SW 1271 (cell line): ENCODE results near the gene CAPN13.
A peak's percentile ranks its signal among the peaks of the same experiment; 100 is the strongest.
"Not testable (repeated sequence)": the region's sequence is repeated elsewhere in the genome, so short reads cannot be mapped to it uniquely, and the experiment has no call there.

ENCODE experiments used
- DNase-seq, 2 experiments: peaks; one replicate each; lab custom pipeline; 2025; lab: John Stamatoyannopoulos, UW

CAPN13 gene

DNA sequence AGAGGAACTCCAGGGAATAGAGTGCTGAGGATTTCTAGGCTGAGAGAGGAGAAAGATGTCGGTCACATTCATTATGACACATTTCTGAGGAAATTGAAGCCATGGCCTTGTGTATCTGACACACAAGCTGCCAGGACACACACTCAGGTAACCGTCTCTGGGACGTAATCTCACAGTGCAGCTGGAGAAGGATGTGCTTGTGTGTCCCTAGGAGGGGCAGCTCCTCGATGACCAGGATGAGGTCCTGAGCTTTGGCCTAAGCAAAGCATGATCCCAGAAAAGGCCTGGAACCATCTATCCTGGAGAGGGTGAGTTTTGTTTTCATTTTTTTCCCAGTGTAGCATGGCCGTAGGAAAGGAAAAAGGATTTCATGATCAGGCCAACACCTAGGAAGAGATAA, 102.2 kb downstream of the CAPN13 start:
- no peak for DNase-seq

DNA sequence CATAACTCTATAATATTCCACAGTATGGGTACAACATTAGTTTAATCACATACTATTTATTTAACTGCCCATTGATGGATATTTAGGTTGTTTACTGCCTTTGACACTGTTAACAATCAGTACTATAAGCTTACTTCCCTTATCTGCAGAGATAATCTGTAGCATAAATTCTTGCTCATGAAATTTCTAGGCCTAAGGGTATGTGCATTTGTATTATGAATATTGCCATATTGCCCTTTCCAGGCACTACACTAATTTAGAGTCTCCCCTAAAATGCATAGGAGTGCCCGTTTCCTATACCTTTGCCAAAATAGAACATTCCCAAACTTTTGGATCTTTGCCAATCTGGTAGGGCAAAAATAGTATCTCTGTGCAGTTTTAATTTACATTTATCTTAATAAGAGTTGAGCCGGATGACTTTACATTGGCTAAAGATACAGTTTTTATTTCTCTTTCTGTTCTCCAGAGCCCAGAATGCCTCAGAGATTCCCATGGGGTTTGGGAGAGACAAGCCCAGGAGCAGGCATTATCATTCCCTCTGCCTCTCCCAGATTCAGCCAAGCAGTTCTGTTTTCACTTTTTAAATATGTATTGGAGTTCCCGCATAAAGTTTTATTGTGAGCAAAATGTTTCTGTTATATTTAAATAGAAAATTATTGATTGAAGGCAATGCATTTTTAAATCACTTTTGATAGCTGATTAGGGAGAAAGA, 102.8 kb downstream of the CAPN13 start:
- no peak for DNase-seq

DNA sequence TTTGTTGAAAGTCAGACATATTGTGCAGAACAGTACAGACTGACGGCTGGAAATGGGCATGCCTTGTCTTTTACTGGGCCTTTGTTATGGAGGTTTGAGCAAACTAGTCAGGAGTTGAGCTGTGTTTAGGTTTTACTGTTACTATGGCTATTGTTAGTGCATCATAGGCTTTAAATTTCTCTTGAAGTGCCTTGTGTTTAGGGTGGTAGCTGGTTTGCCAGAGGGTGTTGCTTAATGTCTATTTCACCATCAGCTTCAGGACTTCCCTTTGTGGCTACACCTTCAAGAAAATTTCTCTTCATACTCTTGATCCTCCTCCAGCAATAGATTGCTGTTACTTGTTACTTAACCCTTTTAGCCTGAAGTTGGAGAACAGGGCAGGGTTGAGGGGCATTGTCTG, 104.6 kb downstream of the CAPN13 start:
- DNase-seq: no peak

DNA sequence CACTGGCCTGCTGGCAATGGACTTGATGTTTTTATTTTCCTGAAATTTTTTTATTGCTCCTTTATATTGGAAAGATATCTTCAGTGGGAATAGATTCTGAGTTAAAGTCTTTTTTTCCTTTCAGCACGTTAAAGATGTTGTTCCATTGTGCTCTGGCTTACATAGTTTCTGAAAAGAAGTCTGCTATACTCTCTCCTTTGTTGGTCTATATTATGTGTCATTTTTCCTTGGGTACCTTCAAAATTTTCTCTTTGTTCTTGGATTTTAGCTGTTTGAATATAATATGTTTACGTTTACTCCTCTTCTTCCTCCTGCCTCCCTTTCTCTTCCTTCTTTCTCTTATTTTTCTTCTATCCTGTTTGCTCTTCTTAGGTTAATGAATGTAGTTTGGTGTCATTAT, 105.5 kb downstream of the CAPN13 start:
- DNase-seq: no peak

DNA sequence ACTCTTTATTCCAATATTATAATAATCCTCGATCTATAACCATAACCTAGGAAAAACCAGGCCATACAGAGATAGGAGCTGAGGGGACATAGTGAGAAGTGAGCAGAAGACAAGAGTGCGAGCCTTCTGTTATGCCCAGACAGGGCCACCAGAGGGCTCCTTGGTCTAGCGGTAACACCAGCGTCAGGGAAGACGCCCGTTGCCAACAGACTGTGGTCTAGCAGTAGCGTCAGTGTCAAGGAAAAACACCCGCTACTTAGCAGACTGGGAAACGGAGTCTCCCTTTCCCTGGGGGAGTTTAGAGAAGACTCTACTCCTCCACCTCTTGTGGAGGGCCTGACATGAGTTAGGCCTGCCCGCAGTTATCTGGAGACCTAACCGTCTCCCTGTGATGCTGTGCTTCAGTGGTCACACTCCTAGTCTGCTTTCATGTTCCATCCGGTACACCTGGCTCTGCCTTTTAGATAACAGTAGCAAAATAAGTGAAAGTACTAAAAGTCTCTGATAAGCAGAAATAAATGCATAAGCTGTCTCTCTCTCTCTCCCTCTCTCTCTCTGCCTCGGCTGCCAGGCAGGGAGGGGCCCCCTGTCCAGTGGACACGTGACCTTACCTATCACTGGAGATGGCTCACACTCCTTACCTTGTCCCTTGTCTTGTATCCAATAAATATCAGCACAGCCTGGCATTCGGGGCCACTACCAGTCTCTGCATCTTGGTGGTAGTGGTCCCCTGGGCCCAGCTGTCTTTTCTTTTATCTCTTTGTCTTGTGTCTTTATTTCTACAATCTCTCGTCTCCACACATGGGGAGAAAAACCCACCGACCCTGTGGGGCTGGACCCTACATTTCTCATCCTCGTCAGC, 109.8 kb downstream of the CAPN13 start:
- DNase-seq: not testable (repeated sequence)

DNA sequence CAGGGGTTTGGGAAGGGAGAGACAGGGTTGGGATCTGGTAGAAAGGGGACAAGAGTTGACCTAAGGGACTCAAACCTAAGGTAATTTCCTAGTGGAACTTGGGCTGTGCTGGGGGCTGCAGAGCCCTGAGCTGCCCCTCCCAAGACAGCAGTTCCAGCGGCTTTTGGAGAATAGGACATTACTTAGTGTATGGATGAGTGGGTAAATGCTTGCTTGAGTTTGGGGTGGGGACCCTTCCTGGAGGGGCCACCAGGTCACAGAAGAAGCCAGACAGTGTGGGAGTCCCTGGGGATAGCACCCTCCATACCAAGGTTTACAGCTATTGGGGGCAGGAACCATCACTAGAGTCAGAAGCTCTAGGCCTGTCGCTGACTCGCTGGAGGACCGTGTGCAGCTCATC, 111.5 kb downstream of the CAPN13 start:
- DNase-seq: no peak

DNA sequence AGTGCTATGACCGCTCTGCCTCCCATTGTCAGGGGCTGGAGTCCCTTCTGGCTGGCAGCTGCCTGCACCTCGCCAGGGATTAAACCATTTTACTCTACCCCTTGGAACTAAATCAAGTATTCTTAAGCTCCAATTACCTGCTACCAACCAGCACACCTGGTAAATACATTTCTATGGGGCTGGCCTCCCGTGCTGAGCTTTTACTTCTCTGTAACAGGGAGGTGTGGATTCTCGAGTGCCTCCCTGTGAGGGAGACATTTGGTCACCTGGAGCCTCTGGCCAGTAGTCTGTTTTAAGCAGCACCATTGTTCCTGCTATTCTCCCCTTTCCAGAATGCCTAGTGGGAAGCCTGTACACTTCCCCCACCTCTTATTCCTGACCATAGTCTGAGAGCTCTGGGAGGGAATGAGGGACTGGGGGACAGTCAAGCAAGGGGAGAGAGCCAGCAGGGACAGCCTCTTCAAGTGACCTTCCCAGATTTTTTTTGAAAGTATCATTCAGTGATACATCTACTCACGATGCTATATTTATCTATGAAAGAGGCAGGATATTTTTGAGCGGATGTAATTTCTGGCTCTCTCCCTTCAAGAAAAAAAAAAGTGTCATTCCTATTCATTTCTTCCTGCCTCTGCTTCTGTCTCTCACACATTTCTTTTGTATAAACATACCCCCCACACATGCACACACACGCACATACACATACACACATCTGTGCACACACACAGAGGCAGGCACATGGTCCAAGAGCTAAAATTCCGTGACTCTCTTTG, 112.8 kb downstream of the CAPN13 start:
- no peak for DNase-seq

DNA sequence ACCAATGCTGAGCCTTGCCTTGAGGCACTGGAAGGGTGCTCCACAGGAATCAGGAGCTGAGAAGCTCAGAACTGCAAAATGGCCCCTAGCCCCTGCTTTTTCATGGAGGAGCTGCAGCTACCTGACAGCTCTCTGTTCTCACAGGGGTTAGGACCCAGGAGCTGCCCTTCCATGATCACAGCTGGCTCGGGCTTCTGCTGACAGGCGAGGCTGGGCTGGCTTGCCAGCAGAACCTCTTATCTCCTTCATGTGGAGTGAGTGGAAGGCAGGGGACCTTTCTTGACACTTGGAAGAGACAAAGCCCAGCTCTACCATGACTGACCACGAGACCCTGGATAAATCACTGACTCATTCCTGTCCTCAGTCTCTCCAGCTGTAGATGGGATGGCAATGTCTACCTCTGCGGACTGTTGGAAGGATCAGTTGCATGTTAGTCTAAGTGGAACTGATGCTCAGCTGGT, 113.4 kb downstream of the CAPN13 start:
- DNase-seq: no peak

DNA sequence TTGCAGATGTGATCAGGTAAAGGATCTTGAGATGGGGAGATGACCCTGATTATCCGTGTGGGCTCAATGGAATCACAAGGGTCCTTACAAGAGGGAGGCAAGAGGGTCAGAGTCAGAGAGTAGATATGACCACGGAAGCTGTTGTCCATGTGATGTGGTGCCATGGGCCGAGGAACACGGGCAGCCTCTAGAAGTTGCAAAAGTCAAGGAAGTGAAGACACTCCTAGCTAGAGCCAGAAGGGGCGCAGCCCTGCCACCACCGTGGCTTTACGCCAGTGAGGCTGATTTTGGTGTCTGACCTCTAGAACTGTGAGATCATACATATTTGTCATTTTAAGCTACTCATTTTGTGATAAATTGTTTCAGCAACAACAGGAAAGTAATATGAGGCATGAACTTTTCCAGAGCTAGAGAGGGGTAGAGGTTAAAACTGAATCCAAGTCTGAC, 114.4 kb downstream of the CAPN13 start:
- DNase-seq: no peak

DNA sequence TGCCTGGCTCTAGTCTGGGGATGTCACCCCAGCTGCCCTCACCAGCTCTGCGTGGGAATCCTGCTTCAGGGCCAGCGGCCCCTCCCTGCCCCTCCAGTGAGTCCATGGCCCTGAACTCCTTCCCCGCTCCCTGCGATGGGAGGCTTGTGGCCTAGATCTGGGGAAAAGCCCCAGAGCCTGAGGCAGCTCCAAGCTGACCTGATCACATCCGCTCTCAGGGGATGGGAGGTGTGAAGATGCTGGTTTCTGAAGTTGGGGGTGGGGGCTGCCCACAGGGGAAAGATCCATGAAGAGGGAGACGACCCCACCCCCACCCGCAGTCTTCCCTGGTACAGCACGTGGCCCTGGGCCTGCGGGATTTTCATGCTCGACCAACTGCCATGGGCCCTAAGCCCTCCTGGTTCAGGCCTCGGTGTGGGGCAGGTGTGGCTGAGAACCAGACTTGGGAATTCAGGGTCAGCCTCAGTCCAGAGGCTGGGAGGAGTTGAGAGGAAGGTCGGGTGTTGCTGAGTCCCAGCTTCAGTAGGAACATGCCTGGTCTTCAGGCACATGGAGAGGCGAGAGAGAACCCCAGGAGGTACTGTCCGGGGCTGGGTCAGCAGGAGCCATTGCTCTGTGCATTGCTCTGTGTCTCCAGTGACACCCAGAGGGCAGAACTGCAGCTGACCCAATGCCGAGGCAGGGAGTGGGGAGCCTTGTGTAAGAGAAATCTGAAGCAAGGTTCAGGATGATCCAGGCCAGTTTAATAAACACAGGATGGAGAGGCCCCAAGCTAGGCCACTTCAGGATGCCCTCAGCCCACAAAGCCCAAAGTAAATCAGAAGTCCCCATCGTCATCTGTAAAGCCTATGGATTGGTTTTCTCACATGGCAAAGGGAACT, 115.1 kb downstream of the CAPN13 start:
- no peak for DNase-seq

DNA sequence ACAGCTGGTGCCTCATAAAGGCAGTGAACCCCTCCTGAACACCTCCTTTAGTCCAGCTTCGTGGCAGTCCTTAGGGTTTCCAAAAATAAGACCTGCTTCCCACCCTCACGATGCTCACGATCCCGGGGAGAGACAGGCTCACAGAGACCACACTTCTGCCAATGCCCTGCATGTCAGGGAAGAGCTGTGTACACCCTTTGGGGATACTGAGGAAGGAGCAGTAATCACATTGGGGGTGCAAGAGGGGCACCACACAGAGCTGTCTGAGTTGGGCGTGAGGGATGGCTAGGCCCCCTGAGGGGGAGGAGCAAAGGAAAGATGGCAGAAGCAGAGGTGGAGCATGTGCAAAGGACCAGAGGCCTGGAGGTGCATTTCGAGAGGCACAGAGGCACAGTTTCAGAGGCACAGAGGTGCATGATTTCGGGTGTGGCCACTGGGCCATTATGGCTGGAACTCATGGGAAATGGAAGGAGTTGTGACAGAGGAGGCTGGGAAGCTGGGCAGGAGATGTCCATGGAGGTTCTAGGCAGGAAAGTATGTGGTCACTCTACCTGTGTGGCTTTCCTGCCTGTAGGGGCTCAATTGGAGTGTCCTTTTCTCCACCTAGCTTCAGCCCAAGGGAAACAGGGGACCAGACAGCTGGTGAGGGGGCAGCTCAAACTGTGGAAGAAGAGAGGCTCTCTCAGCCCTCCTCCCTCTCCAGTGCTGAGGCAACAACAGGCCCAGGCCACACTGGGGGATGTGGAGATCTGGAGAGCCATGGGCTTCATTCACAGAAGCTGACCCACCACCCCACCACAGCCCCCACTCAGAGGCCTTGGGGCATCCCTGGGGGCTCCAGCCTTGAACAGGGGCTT, 115.9 kb downstream of the CAPN13 start:
- no peak for DNase-seq

DNA sequence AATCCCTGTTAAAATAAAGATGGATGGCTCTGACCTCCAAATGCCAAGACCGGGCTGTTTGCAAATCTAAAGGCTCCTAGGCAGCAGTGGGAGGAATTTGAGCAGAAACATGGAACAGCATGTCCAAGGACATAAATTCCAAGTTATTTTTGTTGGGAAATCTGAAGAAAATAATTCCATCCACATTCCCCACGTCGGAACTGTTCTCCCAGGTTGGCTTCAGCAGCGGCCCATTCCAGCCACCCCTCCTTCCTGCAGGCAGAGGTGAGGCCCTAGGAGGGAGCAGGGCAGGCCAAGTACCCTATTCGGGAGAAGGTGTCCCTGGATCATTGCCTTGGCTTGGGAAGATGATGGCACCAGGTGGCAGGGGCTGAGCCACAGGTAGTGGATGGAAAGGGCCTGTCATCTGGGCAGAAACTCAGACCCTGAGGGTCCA, 117.1 kb downstream of the CAPN13 start:
- no peak for DNase-seq

DNA sequence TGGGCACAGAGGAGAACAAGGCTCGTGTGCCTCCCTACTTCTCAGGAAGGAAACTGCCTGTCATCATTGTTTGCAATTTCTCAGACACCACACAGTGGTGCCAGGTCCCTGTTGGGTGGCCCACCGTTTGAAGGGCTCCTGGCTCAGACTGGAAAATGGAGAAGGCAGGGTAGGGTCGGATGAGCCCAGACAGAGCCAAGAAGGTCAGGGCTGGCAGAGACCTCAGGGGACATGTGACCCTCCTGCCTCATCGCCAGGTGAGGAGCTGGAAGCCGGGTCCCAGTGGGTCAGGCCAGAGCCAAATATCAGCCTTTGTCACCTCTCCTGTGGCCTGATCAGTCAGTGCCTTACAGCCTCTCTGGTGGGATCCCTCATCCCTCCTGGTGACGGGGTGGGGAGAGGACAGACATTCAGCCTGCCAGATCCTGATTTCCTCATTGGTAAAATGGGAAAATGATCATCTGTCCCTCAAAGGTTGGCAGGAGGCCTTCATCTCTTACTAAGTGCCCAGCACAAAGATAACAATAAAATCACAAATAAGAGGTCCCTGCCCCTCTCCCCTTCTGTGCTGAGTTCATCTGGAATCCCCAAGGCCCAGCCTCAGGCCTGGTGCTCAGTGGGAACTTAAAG, 117.6 kb downstream of the CAPN13 start:
- no peak for DNase-seq

DNA sequence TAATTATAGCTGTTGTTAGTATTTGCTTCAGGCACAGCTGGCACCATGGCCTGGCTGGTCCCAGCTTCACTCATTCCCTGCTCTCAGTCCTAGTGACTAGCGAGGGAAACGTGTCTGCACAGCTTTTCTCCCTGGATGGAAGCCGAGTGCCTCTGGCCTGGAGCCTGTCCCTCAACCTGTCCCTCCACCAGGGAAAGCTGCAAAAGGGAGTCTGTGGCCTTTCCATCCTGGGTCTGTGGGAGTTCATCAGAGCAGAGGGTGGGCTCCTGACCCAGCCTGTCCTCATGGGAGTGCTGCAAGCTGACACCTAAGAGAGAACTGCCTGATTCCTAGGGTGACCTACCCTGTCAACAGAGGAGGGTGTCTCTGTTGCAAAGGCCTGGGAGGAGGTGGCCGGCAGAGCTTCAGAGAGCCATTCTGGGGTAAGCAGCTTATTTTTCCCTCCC, 118.3 kb downstream of the CAPN13 start:
- no peak for DNase-seq

DNA sequence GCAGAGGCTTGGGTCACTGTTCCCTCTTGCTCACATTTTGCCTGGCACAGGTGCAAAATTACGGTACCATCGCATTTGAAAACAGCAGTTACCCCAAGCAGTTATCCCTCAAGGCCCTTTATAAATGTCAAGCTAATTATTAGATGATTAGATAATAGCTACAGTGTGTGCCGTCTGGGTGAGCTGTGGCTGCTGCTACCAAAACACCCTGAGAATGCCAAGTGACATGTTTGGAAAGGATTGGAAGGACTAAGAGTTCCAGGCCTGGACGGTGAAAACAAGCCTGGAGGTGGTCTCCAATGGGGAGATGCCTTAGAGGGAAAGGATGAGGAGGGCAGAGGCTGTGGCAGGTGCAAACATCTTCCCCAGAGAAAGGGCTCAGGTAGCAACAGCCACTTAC, 120.6 kb downstream of the CAPN13 start:
- DNase-seq: no peak

DNA sequence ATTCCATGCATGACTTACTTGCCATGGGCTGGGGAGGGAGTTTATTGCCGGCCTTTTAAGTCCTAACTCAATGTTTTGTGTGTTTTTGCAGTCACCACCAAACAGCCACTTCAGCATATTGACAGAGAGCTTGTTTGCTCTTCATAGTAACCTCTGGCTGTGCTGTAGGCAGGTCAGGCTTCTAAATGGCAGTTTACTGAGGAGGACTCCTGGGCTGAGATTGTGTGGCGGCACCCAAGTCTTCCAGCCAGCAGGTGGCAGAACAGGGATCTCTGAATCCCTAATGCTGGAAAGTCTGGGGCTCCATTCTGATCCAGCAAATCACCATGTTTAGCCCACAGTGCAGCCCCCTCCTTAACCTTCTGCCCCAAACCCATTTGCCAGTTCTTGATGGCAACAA, 121.2 kb downstream of the CAPN13 start:
- peak in 1 of 2 experiments; percentile 27 for DNase-seq

DNA sequence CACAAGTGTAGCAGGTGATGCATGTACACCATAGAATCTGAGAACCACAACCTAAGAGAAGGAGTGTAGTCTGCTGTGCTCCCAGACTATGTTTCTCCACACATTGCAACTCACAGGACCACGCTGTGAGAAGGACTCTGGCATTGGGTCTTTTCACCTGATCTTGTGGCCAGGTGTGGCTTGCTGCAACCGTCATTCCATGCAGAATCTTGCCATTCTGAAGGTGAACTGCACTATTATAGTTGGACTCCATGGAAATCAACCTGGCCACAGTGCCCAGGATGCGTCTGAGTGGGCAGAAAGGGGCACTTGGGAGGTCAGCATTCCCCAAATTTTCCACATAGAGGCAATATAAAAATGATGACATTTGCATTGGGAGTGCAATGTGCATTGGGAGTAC, 122.2 kb downstream of the CAPN13 start:
- DNase-seq: no peak

DNA sequence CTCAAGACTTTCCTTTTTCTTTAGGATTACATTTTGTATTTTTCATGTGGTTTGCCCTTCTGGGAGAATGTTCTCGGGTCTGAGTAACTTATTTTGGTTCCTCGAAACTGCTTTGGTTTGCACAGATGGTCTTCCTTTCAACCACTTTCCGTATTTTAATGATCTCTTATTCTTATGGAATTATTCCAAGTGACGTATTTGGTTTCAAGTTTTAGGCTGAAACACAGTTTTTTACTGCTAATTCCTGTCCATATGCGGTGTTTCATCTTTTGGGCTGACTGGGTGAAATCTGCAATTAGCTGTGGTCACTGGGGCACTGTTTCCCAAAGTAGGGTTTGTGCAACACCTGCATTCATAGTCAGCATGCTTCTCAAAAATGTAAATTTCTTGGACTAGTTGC, 122.7 kb downstream of the CAPN13 start:
- DNase-seq: no peak

DNA sequence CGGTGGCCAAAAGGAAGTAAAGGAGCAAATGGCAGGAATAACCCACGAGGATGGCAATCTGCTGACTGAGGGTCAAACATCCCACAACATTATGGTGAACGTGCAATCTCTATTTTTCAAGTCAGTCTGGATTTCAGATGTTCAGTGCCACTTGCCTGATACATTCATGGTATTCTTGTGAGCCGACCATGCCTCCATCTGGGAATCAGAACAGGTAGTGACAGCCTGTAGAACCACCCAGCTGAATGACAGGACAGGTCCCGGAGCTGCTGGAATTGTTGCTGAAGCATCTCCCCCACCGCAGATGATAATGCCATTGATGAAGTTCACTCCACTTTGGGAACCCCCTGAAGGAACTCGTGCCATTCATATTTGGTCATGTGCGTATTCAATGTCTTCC, 123.2 kb downstream of the CAPN13 start:
- no peak for DNase-seq
